ENCODE data around the gene DYDC2.
"Not testable (repeated sequence)": the region's sequence is repeated elsewhere in the genome, so short reads cannot be mapped to it uniquely, and the experiment has no call there.

DYDC2 gene

DNA sequence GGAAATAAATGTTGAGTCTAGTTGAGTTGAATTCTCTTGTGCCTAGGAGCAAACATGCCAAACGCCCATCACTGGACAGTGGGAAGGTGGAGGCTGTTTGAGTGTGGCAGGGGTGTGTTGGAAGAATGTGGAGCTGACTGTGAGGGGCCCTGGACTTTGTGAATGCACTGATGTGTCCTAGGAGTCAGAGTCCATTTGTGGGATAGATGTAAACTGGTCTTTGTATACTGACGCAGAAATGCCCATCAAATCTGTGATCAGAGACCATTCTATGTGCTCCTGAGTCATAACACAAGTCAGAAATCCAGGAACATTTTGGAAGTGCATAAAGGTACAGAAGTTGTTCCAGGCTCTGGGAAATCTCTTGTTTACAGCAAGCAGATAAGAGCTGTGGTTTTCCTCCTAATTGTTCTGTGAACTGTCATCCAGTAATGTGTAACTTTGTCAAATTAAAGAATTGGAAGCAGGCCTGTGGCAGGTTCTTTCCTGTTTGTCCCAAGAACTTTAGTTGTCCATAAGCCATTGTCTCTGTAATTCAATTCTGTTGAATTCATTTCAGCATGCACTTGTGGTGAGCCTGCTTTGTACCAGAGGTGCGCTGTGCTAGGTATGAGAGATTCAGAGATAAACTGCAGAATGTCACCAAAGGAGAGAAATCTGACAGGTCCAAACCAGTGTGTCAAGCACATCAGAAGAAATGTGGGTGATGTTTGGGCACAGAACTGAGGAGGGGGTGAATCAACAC is 59.3 kb downstream of the DYDC2 start:
- WGBS: 60% methylated on average over 3 of the region's 3 CpGs
- Histone ChIP-seq H2BK15ac (ENCODE audit: low read depth, poor library complexity, severe bottlenecking) (no peak overlapping the region), H3K14ac (ENCODE audit: low read length in 2 of 2) (no peak overlapping the region), H4K8ac (ENCODE audit: low read length) (peak overlapping the region; percentile 75), H2BK120ac (ENCODE audit: low read depth, low read length) (no peak overlapping the region), H2AK5ac (ENCODE audit: low read length, severe bottlenecking) (no peak overlapping the region), H3K79me1 (replicated peaks; ENCODE audit: low read length, poor library complexity, severe bottlenecking) (peaks cover 36% of the 10 kb centered on the region), H3K36me3 (ENCODE audit: control insufficient read depth in 1 of 2, insufficient read depth in 2 of 2, low read depth in 1 of 2, low read length in 2 of 2) (peaks cover under 1 to 11% of the 10 kb centered on the region in 2 experiments), H3K18ac (ENCODE audit: low read depth in 1 of 2, low read length in 2 of 2) (peak overlapping the region; percentile 47 to 78), H4K91ac (ENCODE audit: low read length) (no peak overlapping the region), H3K9ac (ENCODE audit: low read length) (no peak overlapping the region), H2BK12ac (ENCODE audit: low read length in 2 of 2) (peak overlapping the region; percentile 11 to 76), H3K4me2 (ENCODE audit: low read length, poor library complexity, severe bottlenecking) (no peak overlapping the region), H3K4me1 (ENCODE audit: control insufficient read depth, insufficient read depth, low read depth, low read length) (peaks cover 31% of the 10 kb centered on the region), H3K23ac (ENCODE audit: low read length in 2 of 2) (no peak overlapping the region), H3K4ac (ENCODE audit: low read depth in 1 of 2, low read length in 2 of 2) (peak overlapping the region in 1 of 2 experiments; percentile 40), H2AFZ (ENCODE audit: low read depth, low read length) (no peak overlapping the region), H3K4me3 (ENCODE audit: insufficient read depth in 1 of 2, low read depth in 1 of 2, low read length in 2 of 2) (no peak overlapping the region), H2BK5ac (ENCODE audit: low read depth, low read length, poor library complexity, severe bottlenecking) (no peak overlapping the region), H3K9me3 (ENCODE audit: control insufficient read depth, low read length) (no peaks in the 10 kb centered on the region), H3K27ac (ENCODE audit: low read length, poor library complexity, severe bottlenecking) (no peak overlapping the region), H3K27me3 (ENCODE audit: control insufficient read depth in 1 of 2, insufficient read depth in 1 of 2, low read length in 2 of 2) (no peaks in the 10 kb centered on the region)
- DNase-seq: peak; percentile 34

DNA sequence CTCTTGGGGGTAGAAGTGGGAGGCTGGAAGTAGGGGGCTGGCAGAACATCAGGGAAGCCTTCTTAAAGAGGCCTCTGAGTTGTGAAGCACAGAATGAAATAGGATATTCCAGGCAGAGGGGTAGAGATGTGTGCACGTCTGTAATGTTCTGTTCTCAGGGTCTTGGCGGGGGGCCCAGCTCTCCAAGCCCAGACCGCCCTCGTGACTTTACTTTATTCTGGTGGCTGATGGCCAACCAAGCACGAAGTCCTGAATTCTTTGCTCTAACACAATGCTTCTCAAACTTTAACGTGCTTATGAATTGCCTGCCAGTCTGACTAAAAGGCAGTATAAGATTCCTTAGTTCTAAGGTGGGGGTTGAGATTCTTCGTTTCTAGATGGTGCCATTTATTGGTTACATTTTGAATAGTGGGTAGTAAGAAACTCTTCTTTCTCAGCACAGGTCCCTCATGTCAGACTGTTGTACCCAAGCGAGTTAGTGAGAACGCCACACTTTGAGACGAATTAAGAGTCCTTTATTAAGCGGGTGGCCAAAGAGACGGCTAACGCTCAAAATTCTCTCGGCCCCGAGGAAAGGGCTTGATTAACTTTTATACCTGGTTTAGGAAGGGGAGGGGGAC is 60.0 kb downstream of the DYDC2 start:
- 58% methylated on average over 15 of the region's 15 CpGs for WGBS
- H3K27ac ChIP-seq (ENCODE audit: low read length, poor library complexity, severe bottlenecking): no peak overlapping the region

GRCh38 chr10:80417256-80417655 is 60.7 kb downstream of the DYDC2 start:
- H2BK12ac ChIP-seq (ENCODE audit: low read length in 2 of 2); H3K4me2 ChIP-seq (ENCODE audit: low read length, poor library complexity, severe bottlenecking); H3K9ac ChIP-seq (ENCODE audit: low read length); DNase-seq; H2AK5ac ChIP-seq (ENCODE audit: low read length, severe bottlenecking); H2BK15ac ChIP-seq (ENCODE audit: low read depth, poor library complexity, severe bottlenecking); H4K91ac ChIP-seq (ENCODE audit: low read length); H3K27me3 ChIP-seq (ENCODE audit: control insufficient read depth in 1 of 2, insufficient read depth in 1 of 2, low read length in 2 of 2); H3K18ac ChIP-seq (ENCODE audit: low read depth in 1 of 2, low read length in 2 of 2); H3K4me3 ChIP-seq (ENCODE audit: insufficient read depth in 1 of 2, low read depth in 1 of 2, low read length in 2 of 2); H3K23ac ChIP-seq (ENCODE audit: low read length in 2 of 2); H2BK120ac ChIP-seq (ENCODE audit: low read depth, low read length); H3K4ac ChIP-seq (ENCODE audit: low read depth in 1 of 2, low read length in 2 of 2); H2AFZ ChIP-seq (ENCODE audit: low read depth, low read length); H3K9me3 ChIP-seq (ENCODE audit: control insufficient read depth, low read length); H2BK5ac ChIP-seq (ENCODE audit: low read depth, low read length, poor library complexity, severe bottlenecking); H4K8ac ChIP-seq (ENCODE audit: low read length); H3K14ac ChIP-seq (ENCODE audit: low read length in 2 of 2); H3K27ac ChIP-seq (ENCODE audit: low read length, poor library complexity, severe bottlenecking): not testable (repeated sequence)
- Histone ChIP-seq H3K79me1 (replicated peaks; ENCODE audit: low read length, poor library complexity, severe bottlenecking) (peaks cover 34% of the 10 kb centered on the region), H3K4me1 (ENCODE audit: control insufficient read depth, insufficient read depth, low read depth, low read length) (peaks cover 23% of the 10 kb centered on the region), H3K36me3 (ENCODE audit: control insufficient read depth in 1 of 2, insufficient read depth in 2 of 2, low read depth in 1 of 2, low read length in 2 of 2) (peaks cover 5 to 16% of the 10 kb centered on the region in 2 experiments)
- WGBS: 60% methylated on average over 6 of the region's 6 CpGs

More for the DNA sequence above, 60.0 kb downstream of the DYDC2 start:
- no peak overlapping the region for H4K91ac ChIP-seq (ENCODE audit: low read length)
- H2AFZ ChIP-seq (ENCODE audit: low read depth, low read length): no peak overlapping the region
- H2AK5ac ChIP-seq (ENCODE audit: low read length, severe bottlenecking): no peak overlapping the region
- no peaks in the 10 kb centered on the region for H3K9me3 ChIP-seq (ENCODE audit: control insufficient read depth, low read length)
- peak overlapping the region; percentile 47 to 54 for H3K18ac ChIP-seq (ENCODE audit: low read depth in 1 of 2, low read length in 2 of 2)
- H2BK5ac ChIP-seq (ENCODE audit: low read depth, low read length, poor library complexity, severe bottlenecking): no peak overlapping the region
- peaks cover 36% of the 10 kb centered on the region for H3K79me1 ChIP-seq (replicated peaks; ENCODE audit: low read length, poor library complexity, severe bottlenecking)
- no peak overlapping the region for H3K9ac ChIP-seq (ENCODE audit: low read length)
- H3K14ac ChIP-seq (ENCODE audit: low read length in 2 of 2): no peak overlapping the region
- no peak overlapping the region for H2BK120ac ChIP-seq (ENCODE audit: low read depth, low read length)
- peaks cover 5 to 16% of the 10 kb centered on the region in 2 experiments for H3K36me3 ChIP-seq (ENCODE audit: control insufficient read depth in 1 of 2, insufficient read depth in 2 of 2, low read depth in 1 of 2, low read length in 2 of 2)
- no peaks in the 10 kb centered on the region for H3K27me3 ChIP-seq (ENCODE audit: control insufficient read depth in 1 of 2, insufficient read depth in 1 of 2, low read length in 2 of 2)
- no peak overlapping the region for H3K4me2 ChIP-seq (ENCODE audit: low read length, poor library complexity, severe bottlenecking)
- H2BK15ac ChIP-seq (ENCODE audit: low read depth, poor library complexity, severe bottlenecking): no peak overlapping the region
- H2BK12ac ChIP-seq (ENCODE audit: low read length in 2 of 2): no peak overlapping the region
- DNase-seq: peak; percentile 49
- no peak overlapping the region for H3K4me3 ChIP-seq (ENCODE audit: insufficient read depth in 1 of 2, low read depth in 1 of 2, low read length in 2 of 2)
- H3K23ac ChIP-seq (ENCODE audit: low read length in 2 of 2): no peak overlapping the region
- H3K4ac ChIP-seq (ENCODE audit: low read depth in 1 of 2, low read length in 2 of 2): peak overlapping the region in 1 of 2 experiments; percentile 40
- H4K8ac ChIP-seq (ENCODE audit: low read length): peak overlapping the region; percentile 75
- H3K4me1 ChIP-seq (ENCODE audit: control insufficient read depth, insufficient read depth, low read depth, low read length): peaks cover 24% of the 10 kb centered on the region
